Measurements from ENCODE around the gene CEP126. TPM values are rescaled to one million over a fixed set of nuclear protein-coding genes. Genes with fewer than 3 reads are reported as not detected.
A peak's percentile ranks its signal among the peaks of the same experiment; 100 is the strongest.

Gene CEP126
- total and polyA plus RNA-seq, 8 donors: 1.1 to 52.5 (median 2.2) TPM

DNA sequence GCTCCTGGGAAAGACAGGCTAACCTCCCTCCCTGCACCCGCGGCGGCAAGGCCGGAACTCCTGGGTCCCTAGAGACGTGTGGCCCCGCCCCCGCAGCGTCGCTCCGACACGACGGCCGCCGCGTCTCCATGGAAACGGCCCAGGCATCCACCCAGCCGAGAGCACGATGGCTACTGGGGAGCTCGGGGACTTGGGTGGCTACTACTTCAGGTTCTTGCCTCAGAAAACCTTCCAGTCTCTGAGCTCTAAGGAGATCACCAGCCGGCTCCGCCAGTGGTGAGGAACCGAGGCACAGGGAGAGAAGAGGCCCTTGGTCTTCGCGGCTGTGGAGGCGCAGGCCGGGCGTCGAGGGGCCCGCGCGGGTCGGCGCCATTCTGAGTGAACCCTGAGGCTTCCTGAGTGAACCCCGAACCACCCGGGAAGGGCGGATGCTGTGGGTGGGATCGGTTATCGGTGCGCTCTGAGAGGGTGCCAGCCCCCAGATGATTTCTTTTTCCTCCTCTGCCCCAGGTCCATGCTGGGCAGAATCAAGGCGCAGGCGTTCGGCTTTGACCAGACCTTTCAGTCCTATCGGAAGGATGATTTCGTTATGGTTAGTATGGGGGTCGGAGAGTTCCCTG lies 132.6 kb downstream of the CEP126 start, which contains the start of gene CFAP300:
Gene CFAP300 (plus strand): TSS at position 133 of the 620 bp plus-strand sequence. CDS start 34 bp downstream, at position 167.
- intact Hi-C loops (cut with DNase I; ENCODE audit: low total_unique reads): no loop called here
- Histone ChIP-seq H3K4me1 (peaks cover 0 to 14% (median 12%) of the 10 kb centered on the region in 4 donors), H3K27ac (peak within 1 kb of the TSS in 4 of 5 donors; percentile 47 to 79 (median 56)), H3K9me3 (no peaks in the 10 kb centered on the region), H3K4me3 (peak within 1 kb of the TSS; percentile 58 to 64 (median 60)), H3K27me3 (peaks cover 0 to 14% (median 0%) of the 10 kb centered on the region in 3 donors), H3K36me3 (no peaks in the 10 kb centered on the region)
- 1 to 4% (median 1%) methylated on average over 26 to 45 of the region's 45 CpGs for WGBS, 5 donors
- TF ChIP-seq POLR2A (IDR thresholded peaks at IDR 0.05) (no peak), EP300 (IDR thresholded peaks at IDR 0.05) (no peak), POLR2AphosphoS5 (IDR thresholded peaks at IDR 0.05) (no peak)
- TF ChIP-seq, protein P1, sequence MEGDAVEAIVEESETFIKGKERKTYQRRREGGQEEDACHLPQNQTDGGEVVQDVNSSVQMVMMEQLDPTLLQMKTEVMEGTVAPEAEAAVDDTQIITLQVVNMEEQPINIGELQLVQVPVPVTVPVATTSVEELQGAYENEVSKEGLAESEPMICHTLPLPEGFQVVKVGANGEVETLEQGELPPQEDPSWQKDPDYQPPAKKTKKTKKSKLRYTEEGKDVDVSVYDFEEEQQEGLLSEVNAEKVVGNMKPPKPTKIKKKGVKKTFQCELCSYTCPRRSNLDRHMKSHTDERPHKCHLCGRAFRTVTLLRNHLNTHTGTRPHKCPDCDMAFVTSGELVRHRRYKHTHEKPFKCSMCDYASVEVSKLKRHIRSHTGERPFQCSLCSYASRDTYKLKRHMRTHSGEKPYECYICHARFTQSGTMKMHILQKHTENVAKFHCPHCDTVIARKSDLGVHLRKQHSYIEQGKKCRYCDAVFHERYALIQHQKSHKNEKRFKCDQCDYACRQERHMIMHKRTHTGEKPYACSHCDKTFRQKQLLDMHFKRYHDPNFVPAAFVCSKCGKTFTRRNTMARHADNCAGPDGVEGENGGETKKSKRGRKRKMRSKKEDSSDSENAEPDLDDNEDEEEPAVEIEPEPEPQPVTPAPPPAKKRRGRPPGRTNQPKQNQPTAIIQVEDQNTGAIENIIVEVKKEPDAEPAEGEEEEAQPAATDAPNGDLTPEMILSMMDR (IDR thresholded peaks at IDR 0.05): no peak
- DNase-seq: peak; percentile 82 to 94

Other genes starting within 250 kb of the CEP126 start
- not detected for gene ANGPTL5, start 1.5 kb downstream of the CEP126 start, total RNA-seq
- under 1 TPM in 1 of 3 donors, not detected in 2; 0.05 TPM for gene ANGPTL5, start 1.5 kb downstream of the CEP126 start, polyA plus RNA-seq
- 1 to 10 TPM in 3 of 5 donors, not detected in 2; 2.2 to 3.6 (median 2.3) TPM for gene CFAP300, start 132.4 kb downstream of the CEP126 start, total RNA-seq
- 1 to 10 TPM; 1.2 to 1.4 (median 1.3) TPM for gene CFAP300, start 132.4 kb downstream of the CEP126 start, polyA plus RNA-seq
- 100 to 1,000 TPM in 2 of 5 donors, 10 to 100 TPM in 3; 22.0 to 400 (median 98.4) TPM for gene YAP1, start 195.4 kb downstream of the CEP126 start, total RNA-seq
- 10 to 100 TPM; 24.0 to 31.8 (median 27.4) TPM for gene YAP1, start 195.4 kb downstream of the CEP126 start, polyA plus RNA-seq

Data from stomach (tissue), 9 donors.